ENCODE measurements around the gene VARS2. TPM values are rescaled to one million over a fixed set of nuclear protein-coding genes. Genes with fewer than 3 reads are reported as not detected.

Gene VARS2
- total and polyA plus RNA-seq, 9 of the 15 experiments (the other 6 are each of a cell fraction or from before 2014, with no cell fraction given): 1.6 to 53.6 (median 29.9) TPM

DNA sequence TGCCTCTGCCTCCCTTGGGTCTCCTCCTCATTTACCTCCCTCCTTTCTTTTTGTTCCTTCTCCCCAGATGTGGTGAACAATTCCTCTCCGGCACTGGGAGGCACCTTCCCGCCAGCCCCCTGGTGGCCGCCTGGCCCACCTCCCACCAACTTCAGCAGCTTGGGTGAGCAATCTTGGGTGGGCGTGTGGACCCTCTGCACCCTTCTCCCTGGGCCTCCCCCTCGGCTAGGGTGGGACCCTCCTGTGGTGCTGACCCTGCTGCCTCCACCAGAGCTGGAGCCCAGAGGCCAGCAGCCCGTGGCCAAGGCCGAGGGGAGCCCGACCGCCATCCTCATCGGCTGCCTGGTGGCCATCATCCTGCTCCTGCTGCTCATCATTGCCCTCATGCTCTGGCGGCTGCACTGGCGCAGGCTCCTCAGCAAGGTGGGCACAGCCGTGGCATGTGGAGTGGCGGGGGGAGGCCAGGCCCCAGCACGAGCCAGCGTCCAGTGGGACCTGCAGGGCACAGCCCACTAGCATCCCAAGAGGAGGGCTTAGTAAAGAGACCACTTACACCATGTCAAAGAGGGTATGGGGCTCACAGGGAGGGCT, 20.9 kb upstream of the VARS2 start (continued):
- TF ChIP-seq CXXC5 (CRISPR knock-in tag; IDR thresholded peaks at IDR 0.05) (no peak), CSDE1 (IDR thresholded peaks at IDR 0.05) (no peak), POLR2G (IDR thresholded peaks at IDR 0.05; ENCODE audit: low read depth, low read length) (peak; percentile 48; the same call in 1 of the 2 replicates), SAFB (IDR thresholded peaks at IDR 0.05; ENCODE audit: borderline replicate concordance, low read depth, low read length) (no peak), ADNP (tag; IDR thresholded peaks at IDR 0.05) (no peak), CEBPB (tag; IDR thresholded peaks at IDR 0.05) (no peak), BRD9 (IDR thresholded peaks at IDR 0.05; ENCODE audit: low read depth, partially characterized antibody) (no peak), ATF3 (IDR thresholded peaks at IDR 0.05) (no peak), ATF3 (CRISPR knock-in tag; conservative IDR thresholded peaks at IDR 0.05) (no peak), CHD1 (IDR thresholded peaks at IDR 0.05; ENCODE audit: low read length) (no peak), ZNF780A (CRISPR knock-in tag; IDR thresholded peaks at IDR 0.05) (no peak), L3MBTL2 (IDR thresholded peaks at IDR 0.05) (no peak), FOXK2 (conservative IDR thresholded peaks at IDR 0.05 in 1 of 2, IDR thresholded peaks at IDR 0.05 in 1 of 2; ENCODE audit: low read depth in 2 of 2) (no peak), ZNF644 (tag; IDR thresholded peaks at IDR 0.05; ENCODE audit: low read depth) (no peak), ARID1B (IDR thresholded peaks at IDR 0.05) (no peak), ZBTB7A (IDR thresholded peaks at IDR 0.05; ENCODE audit: borderline replicate concordance, control insufficient read depth, low read depth, low read length) (peak; percentile 42; the same call in 1 of the 2 replicates), ZNF444 (CRISPR knock-in tag; IDR thresholded peaks at IDR 0.05) (no peak), XRCC5 (IDR thresholded peaks at IDR 0.05; ENCODE audit: low read depth, low read length) (no peak), CHD2 (IDR thresholded peaks at IDR 0.05; ENCODE audit: low read depth, low read length) (no peak)
- TF ChIP-seq, protein P1, sequence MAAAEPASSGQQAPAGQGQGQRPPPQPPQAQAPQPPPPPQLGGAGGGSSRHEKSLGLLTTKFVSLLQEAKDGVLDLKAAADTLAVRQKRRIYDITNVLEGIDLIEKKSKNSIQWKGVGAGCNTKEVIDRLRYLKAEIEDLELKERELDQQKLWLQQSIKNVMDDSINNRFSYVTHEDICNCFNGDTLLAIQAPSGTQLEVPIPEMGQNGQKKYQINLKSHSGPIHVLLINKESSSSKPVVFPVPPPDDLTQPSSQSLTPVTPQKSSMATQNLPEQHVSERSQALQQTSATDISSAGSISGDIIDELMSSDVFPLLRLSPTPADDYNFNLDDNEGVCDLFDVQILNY (CRISPR knock-in tag; IDR thresholded peaks at IDR 0.05): no peak
- TF ChIP-seq, protein P2, sequence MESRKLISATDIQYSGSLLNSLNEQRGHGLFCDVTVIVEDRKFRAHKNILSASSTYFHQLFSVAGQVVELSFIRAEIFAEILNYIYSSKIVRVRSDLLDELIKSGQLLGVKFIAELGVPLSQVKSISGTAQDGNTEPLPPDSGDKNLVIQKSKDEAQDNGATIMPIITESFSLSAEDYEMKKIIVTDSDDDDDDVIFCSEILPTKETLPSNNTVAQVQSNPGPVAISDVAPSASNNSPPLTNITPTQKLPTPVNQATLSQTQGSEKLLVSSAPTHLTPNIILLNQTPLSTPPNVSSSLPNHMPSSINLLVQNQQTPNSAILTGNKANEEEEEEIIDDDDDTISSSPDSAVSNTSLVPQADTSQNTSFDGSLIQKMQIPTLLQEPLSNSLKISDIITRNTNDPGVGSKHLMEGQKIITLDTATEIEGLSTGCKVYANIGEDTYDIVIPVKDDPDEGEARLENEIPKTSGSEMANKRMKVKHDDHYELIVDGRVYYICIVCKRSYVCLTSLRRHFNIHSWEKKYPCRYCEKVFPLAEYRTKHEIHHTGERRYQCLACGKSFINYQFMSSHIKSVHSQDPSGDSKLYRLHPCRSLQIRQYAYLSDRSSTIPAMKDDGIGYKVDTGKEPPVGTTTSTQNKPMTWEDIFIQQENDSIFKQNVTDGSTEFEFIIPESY (CRISPR knock-in tag; IDR thresholded peaks at IDR 0.05): peak; percentile 92
- TF ChIP-seq, protein P3, sequence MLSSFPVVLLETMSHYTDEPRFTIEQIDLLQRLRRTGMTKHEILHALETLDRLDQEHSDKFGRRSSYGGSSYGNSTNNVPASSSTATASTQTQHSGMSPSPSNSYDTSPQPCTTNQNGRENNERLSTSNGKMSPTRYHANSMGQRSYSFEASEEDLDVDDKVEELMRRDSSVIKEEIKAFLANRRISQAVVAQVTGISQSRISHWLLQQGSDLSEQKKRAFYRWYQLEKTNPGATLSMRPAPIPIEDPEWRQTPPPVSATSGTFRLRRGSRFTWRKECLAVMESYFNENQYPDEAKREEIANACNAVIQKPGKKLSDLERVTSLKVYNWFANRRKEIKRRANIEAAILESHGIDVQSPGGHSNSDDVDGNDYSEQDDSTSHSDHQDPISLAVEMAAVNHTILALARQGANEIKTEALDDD (IDR thresholded peaks at IDR 0.05): no peak
- TF ChIP-seq, protein P4, sequence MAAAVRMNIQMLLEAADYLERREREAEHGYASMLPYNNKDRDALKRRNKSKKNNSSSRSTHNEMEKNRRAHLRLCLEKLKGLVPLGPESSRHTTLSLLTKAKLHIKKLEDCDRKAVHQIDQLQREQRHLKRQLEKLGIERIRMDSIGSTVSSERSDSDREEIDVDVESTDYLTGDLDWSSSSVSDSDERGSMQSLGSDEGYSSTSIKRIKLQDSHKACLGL (CRISPR knock-in tag; IDR thresholded peaks at IDR 0.05; ENCODE audit: borderline replicate concordance, poor library complexity, severe bottlenecking): no peak

All from K562 (cell line).